ENCODE results near the gene FAM98A. TPM values are rescaled to one million over a fixed set of nuclear protein-coding genes. Genes with fewer than 3 reads are reported as not detected.

FAM98A gene
- total RNA-seq, 1 experiment from 2014 or later, result 11.3 TPM

DNA sequence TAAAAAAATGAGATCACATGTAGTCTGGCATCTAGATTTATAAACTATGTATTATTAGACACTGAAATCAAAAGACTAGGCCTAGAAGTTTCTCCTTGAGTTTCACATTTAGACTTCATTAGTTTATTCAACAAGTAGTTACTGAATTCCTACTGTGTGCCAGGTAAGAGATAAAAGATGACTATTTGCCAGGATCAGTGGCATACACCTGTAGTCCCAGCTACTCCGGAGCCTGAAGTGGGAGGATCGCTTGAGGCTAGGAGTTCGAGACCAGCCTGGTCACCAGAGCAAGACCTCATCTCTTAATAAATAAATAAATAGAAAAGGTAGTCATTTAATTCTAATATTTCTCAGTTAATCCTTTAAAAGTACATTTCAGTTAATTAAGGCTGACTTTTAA, 2.1 kb downstream of the FAM98A start:
- no peak for DNase-seq (ENCODE audit: low spot score)

DNA sequence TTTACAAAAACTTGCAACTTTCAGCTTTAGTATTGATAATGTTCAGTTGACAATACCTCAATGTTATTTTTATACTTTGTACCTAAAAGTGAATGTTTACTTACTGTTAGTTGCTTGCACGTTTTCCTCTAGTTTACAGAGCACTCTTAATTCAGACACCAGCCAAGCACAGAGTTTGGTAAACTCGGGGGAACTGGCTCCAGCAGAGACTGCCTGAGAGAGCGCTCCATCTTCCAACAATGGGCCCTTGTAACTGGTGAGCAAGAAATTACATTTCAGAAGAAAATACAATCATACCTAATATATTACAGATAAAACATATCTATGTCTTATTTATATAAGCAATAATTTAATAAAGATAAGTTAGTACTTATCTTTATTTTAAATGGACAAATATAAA, 3.7 kb downstream of the FAM98A start:
- DNase-seq (ENCODE audit: low spot score), result no peak

- no peak for DNase-seq (ENCODE audit: low spot score)
Observed at GRCh38 chr2:33589444-33589843, 9.7 kb downstream of the FAM98A start.

DNA sequence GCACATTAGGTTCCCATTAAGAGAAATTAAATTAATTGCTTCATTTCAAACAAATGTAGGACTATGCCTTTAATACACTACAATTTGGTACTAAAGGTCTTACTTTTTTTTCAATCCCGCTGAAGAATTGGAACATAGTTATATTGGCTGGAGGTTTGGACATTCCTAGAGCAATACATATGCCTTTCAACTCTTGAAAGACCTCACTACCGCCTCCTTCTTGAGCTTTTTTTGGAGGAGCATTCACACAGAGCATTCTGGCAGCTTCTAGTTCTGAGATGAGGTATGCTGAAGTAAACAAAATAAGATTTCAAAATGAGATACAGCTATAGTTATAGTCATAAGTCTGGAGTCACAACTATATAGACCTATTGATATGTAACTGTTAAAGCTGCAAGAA, 10.9 kb downstream of the FAM98A start:
- DNase-seq (ENCODE audit: low spot score), result no peak

GRCh38 chr2:33586766-33587165, 12.3 kb downstream of the FAM98A start:
- DNase-seq (ENCODE audit: low spot score), result no peak

DNA sequence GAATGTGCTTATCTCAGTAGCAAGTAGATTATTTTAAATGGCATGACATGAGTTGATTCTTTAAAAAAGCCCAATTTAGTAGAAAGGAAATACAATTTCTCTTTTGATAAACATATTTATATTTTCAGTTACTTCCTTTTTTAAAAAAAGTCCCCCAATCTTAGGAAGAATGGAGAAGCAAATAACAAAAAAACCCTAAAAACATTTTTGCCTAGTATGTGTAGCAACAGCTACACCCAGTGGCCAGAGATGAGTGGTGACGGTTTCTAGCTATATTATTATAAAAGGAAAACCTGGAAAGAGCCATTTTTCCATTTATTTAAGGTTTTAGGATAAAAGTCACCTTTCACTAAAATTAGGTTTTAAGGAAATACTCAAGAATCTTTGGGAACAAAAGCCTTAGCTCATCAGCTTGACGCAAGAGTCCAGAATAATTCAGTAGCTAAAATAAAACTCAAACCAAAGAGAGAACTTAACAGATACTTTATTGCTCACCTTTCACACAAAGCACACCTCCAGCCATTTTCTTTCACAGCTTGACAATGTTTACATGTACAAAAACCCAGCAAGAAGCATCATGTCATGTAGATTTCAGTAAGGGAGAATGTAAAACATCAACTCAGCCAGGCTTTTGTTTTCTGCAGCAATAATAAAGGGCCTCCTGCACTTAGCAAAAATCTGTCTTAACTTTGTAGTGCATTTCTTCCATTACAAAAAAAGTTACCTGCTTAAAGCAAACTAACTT, 15.7 kb downstream of the FAM98A start:
- peak; percentile 45 for DNase-seq (ENCODE audit: low spot score)

GRCh38 chr2:33581872-33582271, 17.2 kb downstream of the FAM98A start:
- no peak for DNase-seq (ENCODE audit: low spot score)

GRCh38 chr2:33579227-33579626, 19.9 kb downstream of the FAM98A start:
- DNase-seq (ENCODE audit: low spot score), result no peak

GRCh38 chr2:33577668-33578067, 21.4 kb downstream of the FAM98A start:
- DNase-seq (ENCODE audit: low spot score), result no peak

DNA sequence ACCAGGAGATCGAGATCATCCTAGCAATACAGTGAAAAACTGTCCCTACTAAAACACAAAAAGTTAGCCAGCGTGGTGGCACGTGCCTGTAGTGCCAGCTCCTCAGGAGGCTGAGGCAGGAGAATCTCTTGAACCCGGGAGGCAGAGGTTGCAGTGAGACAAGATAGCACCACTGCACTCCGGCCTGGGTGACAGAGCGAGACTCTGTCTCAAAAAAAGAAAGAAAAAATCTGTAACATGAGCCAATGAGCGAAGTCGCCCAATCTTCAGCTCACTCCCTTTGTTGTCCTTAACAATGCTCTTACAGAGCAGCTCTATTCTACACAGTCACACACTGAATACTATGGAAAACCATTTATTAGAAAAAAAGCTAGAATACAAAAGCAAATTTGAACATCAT, 22.0 kb downstream of the FAM98A start:
- DNase-seq (ENCODE audit: low spot score), result no peak

DNA sequence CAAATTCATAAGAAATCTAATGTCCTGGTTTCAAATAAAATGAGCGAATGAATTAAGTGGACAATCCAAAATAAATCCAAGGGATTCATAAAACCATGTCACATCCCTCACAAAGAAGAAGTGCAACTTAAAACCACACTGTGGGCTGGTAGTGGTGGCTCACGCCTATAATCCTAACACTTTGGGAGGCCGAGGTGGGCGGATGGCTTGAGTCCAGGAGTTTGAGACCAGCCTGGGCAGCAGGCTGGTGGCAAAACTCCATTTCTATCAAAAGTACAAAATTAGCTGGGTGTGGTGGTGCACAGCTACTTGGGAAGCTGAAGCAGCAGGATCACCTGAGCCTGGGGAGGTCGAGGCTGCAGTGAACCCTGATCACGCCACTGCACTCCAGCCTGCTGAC, 25.4 kb downstream of the FAM98A start:
- DNase-seq (ENCODE audit: low spot score), result no peak

GRCh38 chr2:33570681-33571080, 28.4 kb downstream of the FAM98A start:
- DNase-seq (ENCODE audit: low spot score), result no peak

DNA sequence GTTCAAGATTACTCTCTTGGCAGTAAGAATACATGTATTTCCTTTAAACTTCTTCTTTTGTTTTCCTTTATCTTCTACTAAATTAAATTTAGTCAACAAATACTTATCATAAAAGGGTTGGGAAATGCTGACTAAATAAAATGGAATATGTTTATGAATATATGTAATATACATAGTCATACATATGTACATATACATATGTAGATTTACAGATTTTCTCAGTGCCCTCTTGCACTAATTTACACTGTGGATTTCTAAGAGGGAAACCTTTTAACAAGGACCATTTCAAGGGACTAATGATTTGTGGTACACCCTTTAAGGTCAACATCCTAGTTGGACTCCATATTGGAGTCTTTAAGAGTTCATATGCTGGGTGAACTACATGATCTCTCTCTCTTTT, 37.2 kb downstream of the FAM98A start:
- DNase-seq (ENCODE audit: low spot score), result no peak

DNA sequence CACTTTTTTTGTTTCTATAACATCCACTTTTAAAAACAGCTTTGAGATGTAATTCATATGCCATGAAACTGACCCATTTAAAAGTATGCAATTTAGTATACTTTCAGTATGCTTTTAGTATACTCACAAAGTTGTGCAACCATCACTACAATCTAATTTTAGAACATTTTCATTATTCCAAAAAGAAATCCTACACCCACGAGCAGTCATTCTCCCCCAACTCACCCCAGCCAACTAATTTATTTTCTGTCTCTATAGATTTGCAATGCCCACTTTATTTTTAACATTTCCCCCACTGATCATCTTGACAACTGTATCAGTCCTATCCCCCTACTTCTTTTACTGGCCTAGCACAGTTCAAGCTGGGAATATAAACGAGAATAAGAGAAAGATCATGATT, 39.1 kb downstream of the FAM98A start:
- DNase-seq (ENCODE audit: low spot score), result no peak

GRCh38 chr2:33559328-33559727, 39.8 kb downstream of the FAM98A start:
- no peak for DNase-seq (ENCODE audit: low spot score)

GRCh38 chr2:33555681-33556080, 43.4 kb downstream of the FAM98A start:
- DNase-seq (ENCODE audit: low spot score), result no peak

DNA sequence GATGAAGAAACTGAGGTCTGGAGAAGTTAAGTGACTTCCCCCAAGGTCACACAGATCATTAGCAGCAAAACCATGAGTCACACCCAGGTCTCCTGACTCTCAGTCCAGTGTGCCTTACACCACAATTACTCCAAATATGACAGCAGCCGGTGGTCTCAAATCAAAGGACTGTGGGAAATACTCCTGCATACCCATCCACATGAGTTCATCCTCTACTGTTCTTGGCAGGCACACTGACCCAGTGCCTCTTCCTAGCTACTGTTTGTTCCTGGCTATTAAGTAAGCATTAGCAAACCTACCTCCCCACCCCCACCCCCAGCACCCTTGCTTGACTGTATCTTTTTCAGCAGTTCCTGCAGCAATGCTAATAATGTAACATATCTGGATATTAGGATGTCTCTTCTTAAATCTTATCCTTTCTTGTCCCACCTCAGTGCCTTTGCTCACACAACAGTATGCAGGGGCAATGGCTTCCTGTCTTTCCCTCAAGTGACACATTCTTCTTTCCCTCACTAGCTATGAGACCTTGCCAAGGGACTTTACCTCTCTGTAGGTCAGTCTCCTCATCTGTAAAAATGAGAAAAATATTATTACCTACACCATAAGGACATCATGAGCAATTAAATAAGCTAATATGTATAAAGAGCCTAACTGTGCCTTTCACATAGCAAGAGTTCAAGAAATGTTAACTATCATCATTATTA, 46.2 kb downstream of the FAM98A start:
- DNase-seq (ENCODE audit: low spot score), result no peak

GRCh38 chr2:33550206-33550605, 48.9 kb downstream of the FAM98A start:
- DNase-seq (ENCODE audit: low spot score), result no peak

DNA sequence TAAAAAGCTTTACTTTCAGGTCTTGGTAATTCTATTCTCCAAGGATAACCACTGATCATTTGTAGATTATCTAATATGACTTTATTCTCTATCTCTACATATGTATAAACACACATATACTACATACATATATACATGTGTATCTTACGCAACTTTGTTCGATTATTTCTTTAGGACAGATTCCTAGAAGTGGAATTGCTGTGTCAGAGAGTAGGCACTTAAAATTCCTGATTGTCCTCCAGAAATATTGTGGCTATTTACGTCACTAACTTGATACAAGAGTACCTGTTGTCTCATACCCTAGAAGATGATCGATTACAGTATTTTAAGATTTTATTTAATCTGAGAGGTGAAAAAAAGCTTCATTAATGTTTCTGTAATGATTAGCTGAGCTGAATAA, 57.9 kb downstream of the FAM98A start:
- DNase-seq (ENCODE audit: low spot score), result no peak

DNA sequence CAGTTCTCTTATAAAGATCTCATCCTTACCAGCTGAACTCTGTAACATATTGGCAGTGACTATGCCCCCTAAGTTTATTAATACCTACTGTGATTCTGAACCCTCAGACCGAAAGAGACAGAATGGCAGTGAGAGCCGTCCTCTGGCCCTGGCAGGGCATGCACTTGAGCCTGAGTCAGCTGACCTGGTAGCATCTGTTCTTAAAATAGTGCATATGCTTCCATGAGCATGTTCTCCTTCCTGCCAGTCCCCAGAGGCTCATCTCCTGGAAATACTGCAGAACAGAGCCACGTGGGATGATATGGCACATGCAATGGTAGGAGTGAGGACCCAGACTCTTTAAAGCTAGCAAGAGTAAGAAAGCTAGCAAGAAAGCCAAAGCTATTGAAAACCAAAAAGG, 63.7 kb downstream of the FAM98A start:
- DNase-seq (ENCODE audit: low spot score), result no peak
